ENCODE results near the gene TMPRSS15. TPM values are rescaled to one million over a fixed set of nuclear protein-coding genes. Genes with fewer than 3 reads are reported as not detected.

The TMPRSS15 gene
- total RNA-seq (not detected), polyA plus RNA-seq (not detected)

DNA sequence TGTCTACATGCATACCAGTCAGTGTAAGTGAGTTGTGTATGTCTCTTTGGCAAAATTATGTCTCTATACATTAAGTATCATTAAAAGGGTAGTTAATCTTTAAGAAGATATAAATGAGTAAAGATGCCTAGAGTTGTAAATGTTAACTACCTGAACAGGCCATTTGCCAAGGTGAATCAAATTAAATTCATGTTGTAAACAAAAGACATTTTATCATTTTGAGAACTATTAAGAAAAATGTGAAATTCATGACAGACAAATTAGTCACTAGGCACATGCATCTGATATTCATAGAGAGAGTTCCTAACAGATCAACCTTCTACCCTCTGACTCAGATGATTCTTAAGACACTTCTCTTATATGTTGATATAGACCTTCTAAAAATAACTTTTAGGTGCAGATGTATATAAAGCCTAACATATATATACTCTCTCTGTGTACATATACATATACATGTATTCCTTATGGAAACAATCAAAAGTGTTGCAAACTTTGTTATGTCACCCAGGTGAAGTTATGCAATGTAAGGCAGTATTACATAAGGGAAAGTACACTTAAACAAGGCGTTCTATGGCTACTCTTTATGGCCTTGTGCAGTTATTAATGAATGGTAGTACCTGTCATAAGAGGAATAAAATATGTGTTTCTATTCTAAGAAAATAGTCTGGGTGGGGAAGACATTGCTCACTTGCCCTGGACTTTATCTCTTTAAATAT is at the start of gene TMPRSS15:
TMPRSS15 (minus strand) TSS at position 51 of the 716 bp plus-strand sequence. CDS start 163 bp downstream, outside the sequence.
- Mint-ChIP-seq H3K9me3 (peaks cover 0 to 11% (median 3%) of the 10 kb centered on the region in 7 donors), H3K4me1 (no peaks in the 10 kb centered on the region), H3K27me3 (no peaks in the 10 kb centered on the region), H3K36me3 (no peaks in the 10 kb centered on the region), H3K27ac (no peak within 1 kb of the TSS), H3K4me3 (no peak within 1 kb of the TSS)
- no peaks in the 10 kb centered on the region for H3K4me1 ChIP-seq (ENCODE audit: control insufficient read depth, insufficient read depth, low read length, poor library complexity, severe bottlenecking)
- DNase-seq (no peak), ATAC-seq (ENCODE audit: low read depth in 2 of 2) (no peak)
- H3K36me3 ChIP-seq (ENCODE audit: control insufficient read depth, insufficient read depth, low read length), result no peaks in the 10 kb centered on the region
- H3K9me3 ChIP-seq (ENCODE audit: control insufficient read depth in 2 of 2, low read length in 2 of 2), result no peaks in the 10 kb centered on the region
- no peaks in the 10 kb centered on the region for H3K27me3 ChIP-seq (ENCODE audit: control insufficient read depth, insufficient read depth, low read length)
- no peak within 1 kb of the TSS for H3K4me3 ChIP-seq (ENCODE audit: low read depth, low read length)
- H3K27ac ChIP-seq (ENCODE audit: insufficient read depth, low read length, poor library complexity, severe bottlenecking), result no peak within 1 kb of the TSS

GRCh38 chr21:18451670-18452069 is 48.1 kb upstream of the TMPRSS15 start:
- H3K9me3 Mint-ChIP-seq, result peaks cover 0 to 28% (median 4%) of the 10 kb centered on the region in 7 donors
- H3K4me3 ChIP-seq (ENCODE audit: low read depth, low read length), result no peak overlapping the region
- no peaks in the 10 kb centered on the region for H3K27me3 Mint-ChIP-seq
- H3K27ac ChIP-seq (ENCODE audit: insufficient read depth, low read length, poor library complexity, severe bottlenecking), result no peak overlapping the region
- no peak overlapping the region for H3K4me3 Mint-ChIP-seq
- H3K27ac Mint-ChIP-seq, result no peak overlapping the region
- no peaks in the 10 kb centered on the region for H3K4me1 ChIP-seq (ENCODE audit: control insufficient read depth, insufficient read depth, low read length, poor library complexity, severe bottlenecking)
- peaks cover 1 to 2% of the 10 kb centered on the region in 2 experiments for H3K9me3 ChIP-seq (ENCODE audit: control insufficient read depth in 2 of 2, low read length in 2 of 2)
- H3K4me1 Mint-ChIP-seq, result no peaks in the 10 kb centered on the region
- no peak for ATAC-seq (ENCODE audit: low read depth in 2 of 2)
- H3K36me3 ChIP-seq (ENCODE audit: control insufficient read depth, insufficient read depth, low read length), result no peaks in the 10 kb centered on the region
- H3K36me3 Mint-ChIP-seq, result no peaks in the 10 kb centered on the region
- H3K27me3 ChIP-seq (ENCODE audit: control insufficient read depth, insufficient read depth, low read length), result no peaks in the 10 kb centered on the region
- no peak for DNase-seq

DNA sequence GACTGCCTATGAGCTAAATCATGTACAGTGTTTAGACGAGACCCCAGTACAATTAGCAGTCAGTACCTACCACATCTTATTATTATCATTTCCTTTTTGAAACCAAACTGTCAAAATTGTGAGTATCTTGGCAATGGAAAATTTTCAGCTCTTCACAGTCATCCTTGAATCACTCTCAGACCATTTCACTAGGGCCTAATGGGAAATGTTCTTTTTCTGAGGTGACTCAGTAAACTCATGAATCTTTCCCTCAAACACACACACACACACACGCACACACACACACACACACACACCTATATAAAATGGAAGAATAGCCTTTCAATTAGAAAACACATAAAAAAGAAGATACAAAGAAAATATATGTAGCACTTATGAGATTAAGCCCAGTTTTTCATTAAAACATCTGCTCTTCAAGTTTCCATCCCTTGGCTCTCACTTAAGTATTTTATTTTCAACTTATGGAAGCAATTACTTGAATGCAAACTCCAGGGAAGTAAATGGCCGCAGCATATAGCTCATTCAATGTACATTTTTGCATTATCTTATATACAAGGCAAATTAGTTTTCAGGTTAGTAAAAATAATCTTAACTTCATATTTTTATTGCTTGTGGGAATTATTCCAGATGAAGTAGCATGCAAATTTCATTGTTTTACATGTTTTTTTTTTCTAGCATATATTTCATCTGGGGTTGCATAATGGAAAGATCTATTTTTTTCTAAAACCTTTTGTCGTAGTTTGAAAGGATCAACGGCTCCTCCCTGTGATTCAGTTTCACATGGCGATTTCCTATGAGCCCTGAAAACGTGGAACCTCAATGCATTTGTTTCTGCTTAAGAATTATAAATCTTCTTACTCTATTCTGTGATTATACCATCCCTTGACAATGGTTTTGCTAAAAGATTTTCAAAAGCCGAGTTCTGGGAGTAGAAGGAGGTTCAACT is 46.3 kb upstream of the TMPRSS15 start:
- peaks cover 1 to 7% of the 10 kb centered on the region in 2 experiments for H3K9me3 ChIP-seq (ENCODE audit: control insufficient read depth in 2 of 2, low read length in 2 of 2)
- ATAC-seq (ENCODE audit: low read depth in 2 of 2) (no peak), DNase-seq (no peak)
- Mint-ChIP-seq H3K27me3 (no peaks in the 10 kb centered on the region), H3K27ac (no peak overlapping the region), H3K36me3 (peaks cover under 1% of the 10 kb centered on the region), H3K4me1 (no peaks in the 10 kb centered on the region), H3K4me3 (no peak overlapping the region), H3K9me3 (peaks cover under 1 to 36% (median 8%) of the 10 kb centered on the region in 7 donors)
- no peaks in the 10 kb centered on the region for H3K4me1 ChIP-seq (ENCODE audit: control insufficient read depth, insufficient read depth, low read length, poor library complexity, severe bottlenecking)
- H3K27ac ChIP-seq (ENCODE audit: insufficient read depth, low read length, poor library complexity, severe bottlenecking), result no peak overlapping the region
- no peaks in the 10 kb centered on the region for H3K27me3 ChIP-seq (ENCODE audit: control insufficient read depth, insufficient read depth, low read length)
- H3K4me3 ChIP-seq (ENCODE audit: low read depth, low read length), result no peak overlapping the region
- H3K36me3 ChIP-seq (ENCODE audit: control insufficient read depth, insufficient read depth, low read length), result no peaks in the 10 kb centered on the region

DNA sequence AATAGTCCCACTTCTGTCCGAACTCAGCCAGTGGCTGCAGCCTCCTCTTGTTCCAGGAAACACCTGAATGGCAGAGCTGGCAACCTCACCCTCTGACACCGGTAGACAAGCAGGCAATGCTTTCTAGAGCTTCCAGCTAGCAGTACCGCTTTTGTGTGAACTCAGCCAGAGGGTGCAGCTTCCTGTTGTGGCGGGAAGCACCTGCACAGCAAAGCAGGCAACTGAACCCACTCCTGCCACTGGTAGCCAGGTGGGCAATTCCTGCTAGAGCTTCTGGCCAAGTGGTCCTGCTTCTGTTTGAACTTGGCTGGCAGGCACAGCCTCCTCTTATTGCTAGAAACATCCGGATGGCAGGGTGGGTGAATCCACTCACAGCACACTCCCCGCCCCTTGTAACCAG is 40.1 kb upstream of the TMPRSS15 start:
- Mint-ChIP-seq H3K4me3 (no peak overlapping the region), H3K9me3 (peaks cover 3 to 27% (median 6%) of the 10 kb centered on the region in 7 donors), H3K27ac (no peak overlapping the region), H3K36me3 (peaks cover 3% of the 10 kb centered on the region), H3K27me3 (no peaks in the 10 kb centered on the region), H3K4me1 (no peaks in the 10 kb centered on the region)
- ATAC-seq (ENCODE audit: low read depth in 2 of 2), result no peak
- Histone ChIP-seq H3K4me3 (ENCODE audit: low read depth, low read length) (no peak overlapping the region), H3K27me3 (ENCODE audit: control insufficient read depth, insufficient read depth, low read length) (no peaks in the 10 kb centered on the region), H3K36me3 (ENCODE audit: control insufficient read depth, insufficient read depth, low read length) (no peaks in the 10 kb centered on the region), H3K9me3 (ENCODE audit: control insufficient read depth in 2 of 2, low read length in 2 of 2) (peaks cover 4 to 7% of the 10 kb centered on the region in 2 experiments), H3K4me1 (ENCODE audit: control insufficient read depth, insufficient read depth, low read length, poor library complexity, severe bottlenecking) (no peaks in the 10 kb centered on the region), H3K27ac (ENCODE audit: insufficient read depth, low read length, poor library complexity, severe bottlenecking) (no peak overlapping the region)
- no peak for DNase-seq

DNA sequence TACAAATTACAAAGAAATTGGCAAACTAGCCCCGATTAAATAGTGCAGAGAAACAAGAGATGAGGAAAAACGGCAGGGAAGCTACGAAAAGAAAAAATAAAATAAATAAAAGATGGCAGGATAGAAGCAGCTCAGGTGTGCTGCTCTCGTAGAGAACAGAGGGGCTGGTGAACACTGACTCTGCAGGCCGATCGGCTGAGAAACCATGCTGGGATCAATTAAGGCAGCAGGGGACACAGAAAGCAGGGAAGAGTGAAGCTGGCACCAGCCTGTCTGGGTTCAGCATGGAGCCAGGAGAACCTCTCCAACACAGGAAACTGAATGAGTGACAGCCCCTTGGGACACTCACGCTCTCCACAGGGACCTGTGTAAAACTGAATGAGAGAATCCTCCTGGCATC is 39.5 kb upstream of the TMPRSS15 start:
- DNase-seq (no peak), ATAC-seq (ENCODE audit: low read depth in 2 of 2) (no peak)
- peak overlapping the region in 1 of 3 donors; percentile 29 for H3K27ac Mint-ChIP-seq
- peaks cover 3 to 27% (median 6%) of the 10 kb centered on the region in 7 donors for H3K9me3 Mint-ChIP-seq
- no peaks in the 10 kb centered on the region for H3K27me3 ChIP-seq (ENCODE audit: control insufficient read depth, insufficient read depth, low read length)
- H3K36me3 ChIP-seq (ENCODE audit: control insufficient read depth, insufficient read depth, low read length), result no peaks in the 10 kb centered on the region
- H3K9me3 ChIP-seq (ENCODE audit: control insufficient read depth in 2 of 2, low read length in 2 of 2), result peaks cover 4 to 7% of the 10 kb centered on the region in 2 experiments
- no peaks in the 10 kb centered on the region for H3K4me1 ChIP-seq (ENCODE audit: control insufficient read depth, insufficient read depth, low read length, poor library complexity, severe bottlenecking)
- H3K27ac ChIP-seq (ENCODE audit: insufficient read depth, low read length, poor library complexity, severe bottlenecking), result no peak overlapping the region
- H3K4me3 ChIP-seq (ENCODE audit: low read depth, low read length), result no peak overlapping the region
- no peaks in the 10 kb centered on the region for H3K27me3 Mint-ChIP-seq
- H3K4me3 Mint-ChIP-seq, result no peak overlapping the region
- no peaks in the 10 kb centered on the region for H3K4me1 Mint-ChIP-seq
- H3K36me3 Mint-ChIP-seq, result peaks cover 3% of the 10 kb centered on the region

DNA sequence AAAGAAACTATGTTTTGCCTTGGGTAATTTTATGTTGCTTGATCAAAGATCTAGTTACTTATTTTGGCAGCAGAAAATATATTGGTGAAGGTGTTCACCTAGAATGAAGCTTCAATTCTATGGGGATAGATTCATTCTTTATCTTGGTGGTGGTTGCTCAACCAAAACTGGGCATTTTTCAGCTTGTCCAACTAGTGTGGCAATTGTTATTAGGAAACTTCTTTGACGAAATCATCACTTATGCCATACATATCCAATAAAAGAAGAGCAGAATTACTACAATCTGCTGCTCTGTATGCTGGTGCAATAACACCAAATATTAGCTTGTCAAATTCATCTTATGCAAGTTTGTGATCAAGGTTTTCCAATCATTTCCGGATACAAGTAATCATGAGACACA is 26.8 kb upstream of the TMPRSS15 start:
- Mint-ChIP-seq H3K36me3 (no peaks in the 10 kb centered on the region), H3K4me1 (no peaks in the 10 kb centered on the region), H3K27ac (no peak overlapping the region), H3K9me3 (peaks cover 1 to 11% (median 3%) of the 10 kb centered on the region in 7 donors), H3K4me3 (no peak overlapping the region), H3K27me3 (no peaks in the 10 kb centered on the region)
- Histone ChIP-seq H3K27ac (ENCODE audit: insufficient read depth, low read length, poor library complexity, severe bottlenecking) (no peak overlapping the region), H3K36me3 (ENCODE audit: control insufficient read depth, insufficient read depth, low read length) (no peaks in the 10 kb centered on the region), H3K27me3 (ENCODE audit: control insufficient read depth, insufficient read depth, low read length) (no peaks in the 10 kb centered on the region), H3K9me3 (ENCODE audit: control insufficient read depth in 2 of 2, low read length in 2 of 2) (peaks cover 0 to 6% of the 10 kb centered on the region in 2 experiments), H3K4me1 (ENCODE audit: control insufficient read depth, insufficient read depth, low read length, poor library complexity, severe bottlenecking) (no peaks in the 10 kb centered on the region), H3K4me3 (ENCODE audit: low read depth, low read length) (no peak overlapping the region)
- no peak for DNase-seq
- no peak for ATAC-seq (ENCODE audit: low read depth in 2 of 2)

GRCh38 chr21:18424276-18424675 is 20.7 kb upstream of the TMPRSS15 start:
- H3K4me1 ChIP-seq (ENCODE audit: control insufficient read depth, insufficient read depth, low read length, poor library complexity, severe bottlenecking), result no peaks in the 10 kb centered on the region
- H3K27me3 ChIP-seq (ENCODE audit: control insufficient read depth, insufficient read depth, low read length), result no peaks in the 10 kb centered on the region
- peaks cover 0 to 20% (median 3%) of the 10 kb centered on the region in 7 donors for H3K9me3 Mint-ChIP-seq

More at GRCh38 chr21:18424276-18424675, 20.7 kb upstream of the TMPRSS15 start:
- Mint-ChIP-seq H3K27ac (no peak overlapping the region), H3K36me3 (no peaks in the 10 kb centered on the region), H3K27me3 (no peaks in the 10 kb centered on the region), H3K4me1 (no peaks in the 10 kb centered on the region), H3K4me3 (no peak overlapping the region)
- Histone ChIP-seq H3K4me3 (ENCODE audit: low read depth, low read length) (no peak overlapping the region), H3K36me3 (ENCODE audit: control insufficient read depth, insufficient read depth, low read length) (no peaks in the 10 kb centered on the region), H3K9me3 (ENCODE audit: control insufficient read depth in 2 of 2, low read length in 2 of 2) (peaks cover 2 to 7% of the 10 kb centered on the region in 2 experiments), H3K27ac (ENCODE audit: insufficient read depth, low read length, poor library complexity, severe bottlenecking) (no peak overlapping the region)
- DNase-seq (no peak), ATAC-seq (ENCODE audit: low read depth in 2 of 2) (no peak)
